H9 (cell line): ENCODE data around the gene AKAP12. TPM values are rescaled to one million over a fixed set of nuclear protein-coding genes. Genes with fewer than 3 reads are reported as not detected.

ENCODE experiments used
- DNase-seq: peaks from one replicate; pipeline ENCODE4 v3.0.0-alpha.2; 2017
- H2AFZ ChIP-seq: one replicate; pipeline ENCODE4 v1.6.1; 2013; ENCODE audit warnings: mild to moderate bottlenecking, low read length, control low read depth, moderate library complexity
- H2AK5ac ChIP-seq: 2 replicates; pipeline ENCODE4 v1.6.1; 2013; ENCODE audit warnings: low read length, control low read depth, mixed read lengths; ENCODE audit not compliant: insufficient read length
- H2BK120ac ChIP-seq: one replicate; pipeline ENCODE4 v1.6.1; 2013; ENCODE audit warnings: low read depth, mild to moderate bottlenecking, low read length, control low read depth, inconsistent platforms; ENCODE audit not compliant: poor library complexity, severe bottlenecking
- H2BK12ac ChIP-seq: 2 replicates; pipeline ENCODE4 v1.6.1; 2013; ENCODE audit warnings: low read length, control low read depth, mixed read lengths, low read depth; ENCODE audit not compliant: insufficient read length
- H2BK15ac ChIP-seq: 2 replicates; pipeline ENCODE4 v1.6.1; 2013; ENCODE audit warnings: low read depth, low read length, control low read depth
- H2BK20ac ChIP-seq: one replicate; pipeline ENCODE4 v1.6.1; 2013; ENCODE audit warnings: low read depth, mild to moderate bottlenecking, low read length, control low read depth, inconsistent platforms; ENCODE audit not compliant: poor library complexity, severe bottlenecking
- H2BK5ac ChIP-seq: 2 replicates; pipeline ENCODE4 v1.6.1; 2013; ENCODE audit warnings: low read length, control low read depth, mixed read lengths; ENCODE audit not compliant: insufficient read length
- H3K14ac ChIP-seq: 2 replicates; pipeline ENCODE4 v1.6.1; 2013; ENCODE audit warnings: low read length, control low read depth; ENCODE audit not compliant: insufficient read depth
- H3K18ac ChIP-seq: 2 replicates; pipeline ENCODE4 v1.6.1; 2013; ENCODE audit warnings: low read depth, mild to moderate bottlenecking, mixed read lengths, low read length, control low read depth; ENCODE audit not compliant: insufficient read length
- H3K23ac ChIP-seq: 2 replicates; pipeline ENCODE4 v1.6.1; 2013; ENCODE audit warnings: low read length, control low read depth, mixed read lengths, low read depth; ENCODE audit not compliant: insufficient read length
- H3K23me2 ChIP-seq: 2 replicates; pipeline ENCODE4 v1.6.1; 2013; ENCODE audit warnings: low read depth, mild to moderate bottlenecking, mixed read lengths, low read length, control low read depth; ENCODE audit not compliant: insufficient read length, poor library complexity, severe bottlenecking
- H3K27ac ChIP-seq: 2 replicates; pipeline ENCODE4 v1.5.1; 2013; ENCODE audit warnings: low read length, control low read depth, mixed read lengths, low read depth; ENCODE audit not compliant: insufficient read length
- H3K27me3 ChIP-seq: 2 replicates; pipeline ENCODE4 v1.6.1; 2013; ENCODE audit warnings: low read length, control low read depth, inconsistent platforms; ENCODE audit not compliant: insufficient read depth
- H3K4ac ChIP-seq: 2 replicates; pipeline ENCODE4 v1.6.1; 2013; ENCODE audit warnings: low read depth, mild to moderate bottlenecking, control low read depth, inconsistent platforms, low read length, moderate library complexity
- H3K4me1 ChIP-seq: 2 replicates; pipeline ENCODE4 v1.6.1; 2013; ENCODE audit warnings: low read length, control low read depth, inconsistent platforms; ENCODE audit not compliant: insufficient read depth
- H3K4me2 ChIP-seq: 2 replicates; pipeline ENCODE4 v1.6.1; 2013; ENCODE audit warnings: low read length, control low read depth, mixed read lengths; ENCODE audit not compliant: insufficient read length, insufficient read depth
- H3K56ac ChIP-seq: 2 replicates; pipeline ENCODE4 v1.6.1; 2013; ENCODE audit warnings: low read depth, mild to moderate bottlenecking, mixed read lengths, low read length, control low read depth; ENCODE audit not compliant: insufficient read length
- H3K79me1 ChIP-seq: 2 replicates; pipeline ENCODE4 v1.6.1; 2013; ENCODE audit warnings: low read depth, mild to moderate bottlenecking, moderate library complexity, low read length, control low read depth, inconsistent platforms; ENCODE audit not compliant: insufficient read depth, poor library complexity, severe bottlenecking
- H3K79me2 ChIP-seq: 2 replicates; pipeline ENCODE4 v1.6.1; 2013; ENCODE audit warnings: low read length, control low read depth, inconsistent platforms; ENCODE audit not compliant: insufficient read depth
- H3K9ac ChIP-seq: 2 replicates; pipeline ENCODE4 v1.6.1; 2013; ENCODE audit warnings: low read length, control low read depth, mixed read lengths; ENCODE audit not compliant: insufficient read length; ENCODE audit errors: extremely low read depth
- H3K9me3 ChIP-seq: one replicate; pipeline ENCODE4 v1.6.1; 2013; ENCODE audit warnings: low read depth, low read length, inconsistent platforms; ENCODE audit not compliant: control insufficient read depth
- H3T11ph ChIP-seq: one replicate; pipeline ENCODE4 v1.6.1; 2013; ENCODE audit warnings: mild to moderate bottlenecking, low read length, control low read depth, inconsistent platforms
- H4K20me1 ChIP-seq: one replicate; pipeline ENCODE4 v1.6.1; 2013; ENCODE audit not compliant: control insufficient read depth, insufficient read length, insufficient read depth
- H4K5ac ChIP-seq: 2 replicates; pipeline ENCODE4 v1.6.1; 2013; ENCODE audit warnings: low read depth, mild to moderate bottlenecking, mixed read lengths, low read length, control low read depth; ENCODE audit not compliant: insufficient read length
- H4K8ac ChIP-seq: replicated peaks from 2 replicates; pipeline ENCODE4 v1.6.1; 2013; ENCODE audit warnings: low read length, control low read depth, mixed read lengths, low read depth; ENCODE audit not compliant: insufficient read length
- H4K91ac ChIP-seq: 2 replicates; pipeline ENCODE4 v1.6.1; 2013; ENCODE audit warnings: low read depth, mild to moderate bottlenecking, moderate library complexity, mixed read lengths, low read length, control low read depth; ENCODE audit not compliant: insufficient read length
- H3K27ac Mint-ChIP-seq, 3 experiments: 2 replicates in 2 of 3; 3 replicates in 1 of 3; pipeline ENCODE4 v1.8.0; 2020 to 2021; ENCODE audit warnings: mixed read lengths in 3 of 3, mild to moderate bottlenecking in 1 of 3, moderate library complexity in 1 of 3
- H3K27me3 Mint-ChIP-seq: 2 replicates; pipeline ENCODE4 v1.8.0; 2021; ENCODE audit warnings: low read depth, mild to moderate bottlenecking, moderate library complexity, mixed read lengths
- H3K36me3 Mint-ChIP-seq, 3 experiments: 2 replicates in 2 of 3; 3 replicates in 1 of 3; pipeline ENCODE4 v1.8.0; 2020 to 2021; ENCODE audit warnings: low read depth in 3 of 3, mixed read lengths in 3 of 3; ENCODE audit not compliant: insufficient read depth in 1 of 3
- H3K4me1 Mint-ChIP-seq, 2 experiments: 2 replicates each; pipeline ENCODE4 v1.8.0; 2020; ENCODE audit warnings: mixed read lengths in 2 of 2
- H3K4me3 Mint-ChIP-seq, 2 experiments: 2 replicates in 1 of 2; 3 replicates in 1 of 2; pipeline ENCODE4 v1.8.0; 2020 to 2021; ENCODE audit warnings: mild to moderate bottlenecking in 2 of 2, mixed read lengths in 2 of 2, moderate library complexity in 1 of 2
- H3K9me3 Mint-ChIP-seq, 2 experiments: 2 replicates in 1 of 2; 3 replicates in 1 of 2; pipeline ENCODE4 v1.8.0; 2020; ENCODE audit warnings: mild to moderate bottlenecking in 2 of 2, mixed read lengths in 2 of 2, moderate library complexity in 1 of 2
- WGBS: extraction: QIAGEN DNeasy Blood & Tissue Kit; methylation state at CpG from one replicate; pipeline ENCODE4 v1.1.7; 2013; ENCODE audit warnings: missing lambda C conversion rate, low lambda C conversion rate, mixed read lengths; ENCODE audit not compliant: insufficient read length; ENCODE audit errors: extremely low coverage; 5-methylcytosine and 5-hydroxymethylcytosine counted together
- total RNA-seq: library from RNA; stranded (reverse); gene quantifications from 2 replicates; pipeline ENCODE4 v1.2.1, GENCODE V29; 2021
- TF ChIP-seq, protein P1 (sequence below): fragments of 200-600 bp; sonication (generic); conservative IDR thresholded peaks from 3 replicates; pipeline ENCODE4 v1.8.0; 2021; ENCODE audit warnings: antibody characterized with exemption, mild to moderate bottlenecking

The AKAP12 gene
- total RNA-seq, 1 experiment from 2014 or later = 52.3 TPM

GRCh38 chr6:151269321-151269995, 29.7 kb downstream of the AKAP12 start:
- Histone ChIP-seq H3K27me3 (no peaks in the 10 kb centered on the region), H3K23ac (no peak overlapping the region), H4K5ac (no peak overlapping the region), H3K27ac (no peak overlapping the region), H3K9me3 (no peaks in the 10 kb centered on the region), H3K14ac (no peak overlapping the region), H4K8ac (no peak overlapping the region), H2AFZ (no peak overlapping the region), H3K4me1 (no peaks in the 10 kb centered on the region), H3K79me2 (peaks cover 1% of the 10 kb centered on the region; the same call in 1 of the 2 replicates), H3T11ph (no peak overlapping the region), H2BK5ac (no peak overlapping the region), H2AK5ac (no peak overlapping the region), H2BK15ac (no peak overlapping the region), H2BK12ac (no peak overlapping the region), H2BK20ac (no peak overlapping the region), H3K56ac (no peak overlapping the region), H3K79me1 (peaks cover 3% of the 10 kb centered on the region), H4K91ac (no peak overlapping the region), H3K18ac (no peak overlapping the region), H3K4ac (no peak overlapping the region), H2BK120ac (no peak overlapping the region), H3K23me2 (no peaks in the 10 kb centered on the region), H3K4me2 (no peak overlapping the region), H4K20me1 (no peaks in the 10 kb centered on the region), H3K9ac (no peak overlapping the region)
- no peak overlapping the region for H3K4me3 Mint-ChIP-seq
- no peaks in the 10 kb centered on the region for H3K4me1 Mint-ChIP-seq
- H3K27ac Mint-ChIP-seq = no peak overlapping the region
- no peaks in the 10 kb centered on the region for H3K27me3 Mint-ChIP-seq
- no peaks in the 10 kb centered on the region for H3K9me3 Mint-ChIP-seq
- H3K36me3 Mint-ChIP-seq = no peaks in the 10 kb centered on the region; a peak in 1 of 7 replicates
- DNase-seq = no peak
- WGBS = no CpG with 5 or more reads among the region's 4 CpGs
- TF ChIP-seq, protein P1, sequence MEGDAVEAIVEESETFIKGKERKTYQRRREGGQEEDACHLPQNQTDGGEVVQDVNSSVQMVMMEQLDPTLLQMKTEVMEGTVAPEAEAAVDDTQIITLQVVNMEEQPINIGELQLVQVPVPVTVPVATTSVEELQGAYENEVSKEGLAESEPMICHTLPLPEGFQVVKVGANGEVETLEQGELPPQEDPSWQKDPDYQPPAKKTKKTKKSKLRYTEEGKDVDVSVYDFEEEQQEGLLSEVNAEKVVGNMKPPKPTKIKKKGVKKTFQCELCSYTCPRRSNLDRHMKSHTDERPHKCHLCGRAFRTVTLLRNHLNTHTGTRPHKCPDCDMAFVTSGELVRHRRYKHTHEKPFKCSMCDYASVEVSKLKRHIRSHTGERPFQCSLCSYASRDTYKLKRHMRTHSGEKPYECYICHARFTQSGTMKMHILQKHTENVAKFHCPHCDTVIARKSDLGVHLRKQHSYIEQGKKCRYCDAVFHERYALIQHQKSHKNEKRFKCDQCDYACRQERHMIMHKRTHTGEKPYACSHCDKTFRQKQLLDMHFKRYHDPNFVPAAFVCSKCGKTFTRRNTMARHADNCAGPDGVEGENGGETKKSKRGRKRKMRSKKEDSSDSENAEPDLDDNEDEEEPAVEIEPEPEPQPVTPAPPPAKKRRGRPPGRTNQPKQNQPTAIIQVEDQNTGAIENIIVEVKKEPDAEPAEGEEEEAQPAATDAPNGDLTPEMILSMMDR = no peak
